Fibroblast of the conjunctiva (primary cell): ENCODE measurements around the gene KRT7.
"Not testable (repeated sequence)": the region's sequence is repeated elsewhere in the genome, so short reads cannot be mapped to it uniquely, and the experiment has no call there.

Source experiments
- DNase-seq: peaks from one replicate; pipeline ENCODE4 v3.0.0-alpha.2; 2010; ENCODE audit warnings: low read depth

The KRT7 gene

DNA sequence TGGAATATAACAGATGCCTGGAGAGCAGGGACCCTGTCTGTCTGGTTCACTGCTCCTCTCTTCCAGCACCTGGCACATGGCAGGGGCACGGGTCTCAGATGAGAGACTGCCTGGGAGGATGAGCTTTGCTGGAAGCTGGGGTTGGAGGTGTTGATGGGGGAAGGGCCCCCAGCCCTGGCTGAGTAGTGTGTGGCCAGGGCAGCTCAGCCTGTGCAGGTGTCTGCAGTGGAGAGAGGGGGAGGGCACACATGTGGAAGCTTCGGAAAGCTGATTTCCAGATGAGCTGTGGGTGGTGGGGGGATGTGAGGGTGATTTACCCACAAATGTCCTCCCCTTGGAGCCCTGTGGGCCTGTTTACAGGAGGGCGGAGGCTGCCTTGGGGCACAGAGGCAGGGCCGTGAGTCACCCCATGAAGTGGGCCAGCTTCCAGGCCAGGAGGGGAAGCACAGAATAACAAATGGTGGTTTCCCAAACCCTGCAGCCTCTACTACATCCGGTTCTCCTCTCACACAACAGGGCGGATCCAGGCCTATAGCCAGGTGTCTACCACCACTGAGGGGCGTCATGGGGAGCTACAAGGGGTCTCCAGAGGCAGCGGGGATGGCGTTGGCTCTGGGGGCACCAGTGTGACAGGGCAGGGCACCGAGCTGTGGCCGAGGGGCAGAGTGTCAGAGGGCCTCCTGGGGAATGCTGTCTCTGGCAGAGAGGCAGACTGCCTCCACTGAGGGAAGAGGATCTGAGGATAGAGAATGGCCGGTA is 11.0 kb downstream of the KRT7 start:
- DNase-seq: peak; percentile 81

DNA sequence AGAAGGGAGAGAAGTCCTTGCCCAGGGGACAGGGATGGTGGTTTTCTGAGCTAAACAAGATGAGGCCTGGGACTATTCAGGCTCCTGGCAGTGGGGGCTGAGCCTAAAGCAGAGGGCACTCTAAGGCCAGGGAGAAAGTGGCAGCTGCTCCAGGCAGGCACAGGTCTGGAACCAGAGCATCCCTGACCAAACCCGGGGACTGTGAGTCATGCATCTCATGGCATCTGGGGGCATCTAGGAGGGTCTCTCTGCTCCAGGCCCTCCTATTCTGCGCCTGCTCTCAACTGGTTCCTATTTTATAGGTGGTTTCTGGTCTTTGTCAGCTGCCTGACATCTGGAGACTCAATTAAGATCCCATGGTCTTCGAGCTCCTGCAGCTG is 11.6 kb downstream of the KRT7 start:
- no peak for DNase-seq

DNA sequence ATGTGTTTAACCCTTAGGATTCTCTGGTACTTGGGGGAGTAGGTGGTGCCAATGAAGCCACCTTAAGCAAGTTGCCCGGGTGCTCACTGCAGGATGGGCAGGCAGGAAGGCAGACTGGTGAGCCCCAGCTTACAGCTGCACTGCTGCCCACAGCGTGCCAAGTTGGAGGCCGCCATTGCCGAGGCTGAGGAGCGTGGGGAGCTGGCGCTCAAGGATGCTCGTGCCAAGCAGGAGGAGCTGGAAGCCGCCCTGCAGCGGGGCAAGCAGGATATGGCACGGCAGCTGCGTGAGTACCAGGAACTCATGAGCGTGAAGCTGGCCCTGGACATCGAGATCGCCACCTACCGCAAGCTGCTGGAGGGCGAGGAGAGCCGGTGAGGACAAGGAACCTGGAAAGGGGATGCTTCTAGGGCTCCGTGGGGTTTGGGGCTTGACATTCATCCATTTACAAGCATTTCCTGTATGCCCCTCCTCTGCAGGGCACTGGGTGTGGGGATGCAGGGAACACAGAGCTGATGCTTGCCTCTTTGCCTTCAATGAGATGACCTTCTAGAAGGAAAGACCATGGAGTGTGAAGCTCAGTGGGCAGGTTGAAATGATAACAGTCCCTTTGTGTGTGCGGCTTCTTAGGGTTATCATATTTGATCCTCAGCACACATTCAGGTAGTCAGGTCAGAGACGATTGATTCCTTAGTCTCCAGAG is 12.4 kb downstream of the KRT7 start:
- DNase-seq: no peak

DNA sequence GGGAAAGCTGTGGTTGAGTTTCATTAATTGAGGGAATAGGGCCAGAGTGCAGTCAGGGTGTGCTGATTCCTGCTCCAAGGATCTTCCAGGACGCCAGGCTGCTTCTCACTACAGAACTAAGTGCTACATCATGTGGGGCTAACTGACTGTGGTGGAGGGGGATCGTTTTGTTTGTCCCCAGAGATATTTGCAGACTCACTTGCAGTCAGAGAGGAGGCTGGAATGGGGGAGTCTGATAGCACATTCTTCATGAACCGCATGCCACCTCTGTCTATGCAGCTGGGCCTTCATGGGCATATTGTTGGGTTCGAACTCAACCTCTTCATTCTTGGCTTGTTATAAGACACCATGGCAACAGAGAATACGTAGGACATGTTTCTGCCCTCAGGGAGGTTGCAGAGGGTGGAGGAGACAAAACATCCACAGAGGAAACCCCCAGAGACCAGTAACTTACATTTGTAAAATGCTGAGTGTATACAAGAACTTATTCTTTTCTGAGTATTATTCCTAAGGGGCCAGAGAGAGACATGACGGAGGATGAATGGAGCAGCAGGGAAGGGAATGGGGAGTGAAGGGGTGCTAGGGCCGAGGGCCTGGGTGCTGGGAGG is 13.0 kb downstream of the KRT7 start:
- DNase-seq: no peak

DNA sequence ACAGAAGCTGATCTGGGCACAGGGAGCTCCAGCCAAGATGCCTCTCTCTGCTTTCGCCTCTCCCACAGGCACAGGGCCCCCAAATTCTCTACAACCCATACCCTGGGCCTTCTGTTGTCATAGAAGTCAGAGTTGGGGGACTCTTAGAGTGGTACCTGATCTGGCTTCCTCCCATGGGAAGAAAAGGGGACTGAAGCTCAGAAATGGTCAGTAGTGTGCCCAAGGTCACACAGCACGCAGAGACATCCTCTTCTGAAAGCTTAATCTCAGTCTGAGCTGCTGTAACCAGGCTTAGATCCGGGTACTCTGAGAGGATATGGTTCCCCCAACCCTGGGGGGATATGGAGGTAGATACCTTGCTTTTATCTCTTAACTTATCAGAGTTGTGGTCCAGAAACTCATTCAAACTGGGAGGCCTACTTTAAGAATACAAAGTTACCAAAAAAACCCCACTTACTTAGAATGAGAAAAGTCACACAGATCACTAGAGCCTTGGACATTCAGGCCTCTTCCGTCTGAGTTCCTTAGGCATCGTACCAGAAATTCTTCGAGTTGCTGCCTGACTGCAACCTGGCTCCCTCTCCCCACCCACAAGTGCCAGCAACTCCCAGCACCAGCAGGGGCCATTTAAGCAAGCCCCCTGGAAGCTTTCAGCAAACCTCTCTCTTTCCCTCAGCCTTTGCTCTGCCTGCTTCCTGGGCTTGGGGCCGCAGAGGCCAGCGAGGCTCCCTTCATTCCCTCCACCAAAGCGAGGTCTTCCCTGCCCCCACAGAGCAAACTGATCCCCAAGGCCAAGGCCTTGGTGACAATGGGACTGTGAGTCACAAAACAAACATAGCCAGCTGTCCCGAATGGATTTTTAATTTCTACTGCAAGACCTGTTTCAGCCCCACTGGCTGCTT is 13.9 kb downstream of the KRT7 start:
- no peak for DNase-seq

DNA sequence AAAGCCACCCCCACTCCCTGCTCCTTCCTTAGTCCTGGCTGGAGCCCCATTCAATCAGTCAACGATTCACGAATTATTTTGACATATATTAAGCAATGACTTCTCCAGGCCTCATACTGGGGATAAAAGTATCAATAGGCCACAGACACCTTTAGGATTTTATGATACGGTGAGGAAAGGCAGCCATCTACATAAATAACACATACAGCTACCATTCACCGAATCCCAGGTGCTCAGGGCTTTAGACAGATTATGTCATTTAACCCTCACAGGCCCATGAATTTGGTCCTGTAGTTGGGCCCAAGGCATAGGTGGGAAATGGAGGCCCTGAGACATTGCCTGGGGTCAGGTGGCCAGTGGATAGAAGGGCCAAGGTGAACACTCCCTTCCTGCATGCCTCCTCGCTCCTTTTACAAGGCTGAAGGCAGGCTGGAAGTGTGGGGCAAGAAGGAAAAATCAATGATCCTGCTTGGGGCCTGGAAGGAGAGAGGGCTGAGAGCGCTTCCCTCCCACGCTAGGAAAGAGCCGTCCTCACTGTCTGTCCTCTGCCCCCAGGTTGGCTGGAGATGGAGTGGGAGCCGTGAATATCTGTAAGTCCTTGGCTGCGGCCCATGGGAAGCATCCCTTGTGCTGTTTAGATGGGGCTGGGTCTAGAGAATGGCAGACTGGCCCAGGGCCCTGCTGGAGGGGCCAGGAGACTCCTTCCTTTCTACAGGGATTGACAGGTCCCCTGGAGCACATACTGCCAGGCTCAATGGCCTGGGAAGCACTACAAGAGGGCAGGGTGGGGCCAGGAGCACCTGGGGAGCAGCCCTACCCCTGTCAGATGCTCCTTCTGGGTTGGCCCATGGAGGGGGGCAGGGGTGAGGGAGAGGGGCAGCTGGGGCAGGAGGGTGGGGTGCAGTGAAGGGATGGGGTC is 14.8 kb downstream of the KRT7 start:
- no peak for DNase-seq

DNA sequence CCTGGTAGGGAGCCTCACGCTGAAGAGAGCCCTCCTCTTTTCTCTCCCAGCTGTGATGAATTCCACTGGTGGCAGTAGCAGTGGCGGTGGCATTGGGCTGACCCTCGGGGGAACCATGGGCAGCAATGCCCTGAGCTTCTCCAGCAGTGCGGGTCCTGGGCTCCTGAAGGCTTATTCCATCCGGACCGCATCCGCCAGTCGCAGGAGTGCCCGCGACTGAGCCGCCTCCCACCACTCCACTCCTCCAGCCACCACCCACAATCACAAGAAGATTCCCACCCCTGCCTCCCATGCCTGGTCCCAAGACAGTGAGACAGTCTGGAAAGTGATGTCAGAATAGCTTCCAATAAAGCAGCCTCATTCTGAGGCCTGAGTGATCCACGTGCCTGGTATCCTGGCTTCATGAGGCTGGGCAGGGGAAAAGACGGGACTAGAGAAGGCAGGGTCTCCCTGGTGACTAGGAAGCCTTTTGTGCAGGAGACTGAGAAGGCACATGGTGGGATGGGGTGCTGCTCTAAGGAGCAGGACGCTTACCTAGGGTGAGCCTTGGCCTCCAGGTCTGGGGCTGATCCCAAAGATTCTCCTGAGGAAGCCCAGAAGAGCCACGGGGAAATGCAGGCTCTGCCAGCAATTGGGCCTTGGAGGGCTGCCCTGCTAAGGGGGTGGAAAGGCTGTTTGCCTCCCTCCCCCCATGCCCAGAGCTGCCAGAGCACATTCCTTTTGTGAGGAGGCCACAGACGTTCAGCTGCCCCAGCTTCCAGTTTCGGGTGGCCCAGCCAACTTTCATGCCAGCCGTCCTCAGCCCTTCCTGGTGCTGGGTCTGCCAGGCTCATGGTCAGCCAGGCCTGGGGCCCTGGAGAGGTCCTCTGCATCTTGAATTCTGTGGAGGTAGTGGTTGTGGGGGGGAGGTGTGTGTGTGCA is 15.8 kb downstream of the KRT7 start:
- DNase-seq: no peak

DNA sequence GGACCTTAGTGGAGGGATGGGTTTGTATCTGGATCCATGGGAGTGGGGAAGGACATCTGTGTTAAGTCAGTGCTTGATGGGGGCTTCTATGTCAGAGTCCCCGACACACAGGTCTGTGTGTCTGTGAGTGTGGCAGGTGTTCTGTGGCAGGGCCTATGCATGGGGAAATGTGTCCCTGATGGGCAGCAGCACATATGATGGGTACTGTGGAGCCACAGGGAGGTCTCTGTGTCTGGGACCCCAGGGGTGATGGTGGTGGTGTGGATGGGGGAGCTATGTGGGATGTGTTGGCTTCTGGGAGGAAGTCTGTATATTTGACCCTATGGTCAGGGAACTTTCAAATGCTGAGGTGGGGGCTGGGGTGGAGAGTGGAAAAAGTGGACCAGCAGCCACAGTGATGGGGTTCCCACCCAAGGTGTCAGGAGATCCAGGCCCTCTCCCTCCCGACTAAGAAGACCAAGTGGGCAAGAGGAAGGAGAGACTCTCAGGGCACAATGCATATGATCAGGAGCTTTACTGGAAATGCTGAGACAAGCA is 16.5 kb downstream of the KRT7 start:
- no peak for DNase-seq

DNA sequence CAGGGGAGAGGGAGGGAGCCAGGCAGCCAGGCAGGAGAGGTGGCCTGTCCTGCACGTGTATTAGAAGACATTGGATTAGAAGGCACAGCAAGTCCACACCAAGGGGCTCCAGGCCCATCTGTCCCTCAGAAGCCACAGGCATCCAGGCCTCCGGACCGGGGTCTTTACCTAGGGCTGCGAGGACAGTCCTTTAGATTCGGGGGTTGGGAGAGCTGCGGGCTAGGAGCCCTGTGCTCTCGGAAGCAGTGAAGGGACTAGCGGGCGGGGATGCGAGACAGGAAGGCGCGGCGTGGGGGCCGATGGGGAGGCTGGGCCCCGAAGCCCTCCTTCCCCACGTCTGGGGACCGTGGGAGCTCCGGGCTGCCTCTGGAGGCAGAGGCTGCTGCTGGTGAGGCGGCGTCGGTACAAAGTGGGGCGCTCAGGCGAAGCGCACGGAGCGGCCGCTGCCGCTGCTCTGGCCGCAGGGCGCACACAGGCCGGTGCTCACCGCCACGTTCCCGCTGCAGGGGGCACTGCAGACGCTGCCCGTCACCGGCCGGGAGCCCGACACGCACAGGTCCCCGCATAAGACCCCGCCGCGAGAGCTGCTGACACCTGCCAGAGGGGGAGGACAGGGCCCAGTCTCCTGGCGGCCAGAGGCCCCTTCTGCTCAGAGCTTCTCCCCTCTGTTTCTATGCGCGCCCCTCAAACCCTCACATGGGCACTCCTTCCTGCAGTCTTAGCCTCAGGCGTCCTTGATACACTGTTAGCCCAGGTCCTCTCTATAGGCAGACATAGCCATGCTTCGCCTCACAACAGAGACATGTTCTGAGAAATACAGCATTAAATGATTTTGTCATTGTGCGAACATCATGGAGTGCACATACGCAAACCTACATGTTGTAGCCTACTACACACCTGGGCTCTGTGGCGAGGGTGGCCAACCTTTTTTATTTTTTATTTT is 17.3 kb downstream of the KRT7 start:
- DNase-seq: no peak

DNA sequence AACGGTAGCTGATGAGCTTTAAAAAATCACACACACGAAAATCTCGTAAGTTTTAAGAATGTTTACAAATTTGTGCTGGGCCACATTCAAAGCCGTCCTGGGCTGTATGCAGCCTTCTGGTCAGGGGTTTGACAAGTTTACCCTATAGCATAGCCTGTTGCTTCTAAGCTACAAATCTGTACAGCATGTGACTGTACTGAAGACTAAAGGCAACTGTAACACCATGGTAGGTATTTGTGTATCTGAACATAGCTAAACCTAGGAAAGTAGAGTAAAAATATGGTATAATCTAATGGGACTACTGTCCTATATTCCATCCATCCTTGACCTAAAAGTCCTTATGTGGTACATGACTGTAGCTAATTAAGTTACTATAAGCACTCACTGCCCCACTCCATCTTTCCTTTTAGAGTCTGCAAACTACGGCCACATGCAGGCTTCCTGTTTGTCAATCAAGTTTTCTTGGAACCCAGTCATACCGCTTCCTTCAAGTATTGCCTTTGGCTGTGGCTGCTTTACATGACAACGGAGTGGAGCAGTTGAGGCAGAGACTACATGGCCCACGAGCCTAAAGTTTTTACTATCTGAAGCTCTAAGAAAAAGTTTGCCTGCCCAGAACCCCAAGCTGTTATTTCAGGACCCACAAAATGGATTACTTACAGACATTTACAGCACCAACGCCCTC is 18.5 kb downstream of the KRT7 start:
- DNase-seq: no peak

DNA sequence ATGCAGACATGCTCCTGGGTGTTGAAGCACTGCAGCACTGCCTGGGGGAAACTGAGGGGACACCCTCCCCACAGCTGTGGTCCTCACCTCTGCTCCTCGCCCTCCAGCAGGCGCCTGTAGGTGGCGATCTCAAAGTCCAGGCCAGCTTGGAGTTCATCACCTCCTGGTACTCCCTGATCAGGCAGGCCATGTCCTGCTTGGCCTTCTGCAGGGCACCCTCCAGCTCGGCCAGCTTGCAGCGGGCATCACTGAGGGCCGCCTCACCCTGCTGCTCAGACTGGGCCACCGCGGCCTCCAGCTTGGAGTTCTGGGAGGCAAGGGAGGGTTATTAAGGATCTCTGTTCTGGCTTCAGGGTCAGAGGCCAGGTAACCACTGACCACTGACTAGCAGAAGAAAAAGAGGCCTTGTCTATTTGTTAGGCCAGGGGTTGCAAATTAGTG is 19.2 kb downstream of the KRT7 start:
- DNase-seq: not testable (repeated sequence)

DNA sequence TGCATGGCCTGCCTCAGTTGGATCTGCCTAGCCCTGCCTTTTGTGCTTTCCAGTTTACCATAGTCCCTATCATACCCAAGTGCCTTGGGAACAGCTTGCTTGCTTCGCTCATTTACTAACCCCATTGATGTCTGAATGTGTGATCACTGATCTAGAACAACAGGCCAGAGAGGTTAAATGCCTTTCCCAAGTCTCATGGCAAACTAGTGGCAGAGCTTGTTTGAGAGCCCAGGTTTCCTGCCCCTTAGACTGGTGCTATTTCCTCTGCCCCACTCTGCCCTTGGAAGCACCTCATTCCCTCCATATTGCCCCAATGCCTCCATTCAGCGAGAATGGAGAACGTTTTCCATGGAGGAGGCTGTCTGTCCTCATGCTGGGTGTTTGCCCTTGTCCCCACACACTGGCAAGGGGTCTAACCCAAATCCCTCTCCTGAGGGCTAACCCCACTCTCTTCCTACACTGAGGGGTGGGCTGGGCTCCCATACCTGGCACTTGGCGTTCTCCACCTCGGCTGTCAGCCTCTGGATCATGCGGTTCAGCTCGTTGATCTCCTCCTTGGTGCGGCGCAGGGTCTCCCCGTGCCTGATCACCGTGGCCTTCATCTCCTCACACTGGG is 19.8 kb downstream of the KRT7 start:
- no peak for DNase-seq

DNA sequence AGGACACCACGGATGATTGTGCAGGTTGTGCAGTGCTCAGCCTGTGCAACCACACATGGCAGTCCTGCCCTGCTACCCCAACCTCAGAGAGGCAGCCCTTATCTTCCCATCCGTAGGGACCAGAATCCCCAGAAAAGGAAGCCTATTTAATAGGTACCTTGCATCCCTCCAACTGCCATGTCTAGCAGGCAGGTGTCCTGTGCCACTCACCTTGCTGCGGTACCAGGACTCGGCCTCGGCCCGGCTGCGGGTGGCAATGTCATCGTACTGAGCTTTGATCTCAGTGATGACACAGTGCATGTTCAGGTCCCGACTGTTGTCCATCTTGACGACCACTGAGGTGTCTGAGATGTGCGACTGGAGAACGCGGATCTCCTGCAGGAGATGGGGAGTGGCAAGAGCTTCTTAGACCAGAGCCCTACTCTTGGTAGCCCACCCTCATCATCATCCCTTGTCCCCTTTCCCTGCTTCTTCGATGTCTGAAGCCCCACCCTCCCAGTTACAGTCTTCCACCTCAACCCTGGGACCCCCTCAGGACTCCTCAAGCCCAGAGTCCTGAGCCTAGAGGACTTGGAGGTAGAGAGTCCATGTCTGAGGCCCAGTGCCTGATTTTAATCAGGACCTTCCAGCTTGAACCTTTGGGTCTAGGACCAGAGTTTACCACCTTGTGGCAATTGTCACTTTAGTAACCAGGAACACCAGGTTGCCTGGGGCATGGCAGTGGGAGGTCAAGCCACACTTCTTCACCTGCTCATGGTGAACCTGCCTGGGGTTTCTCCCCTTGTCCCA is 20.5 kb downstream of the KRT7 start:
- no peak for DNase-seq

DNA sequence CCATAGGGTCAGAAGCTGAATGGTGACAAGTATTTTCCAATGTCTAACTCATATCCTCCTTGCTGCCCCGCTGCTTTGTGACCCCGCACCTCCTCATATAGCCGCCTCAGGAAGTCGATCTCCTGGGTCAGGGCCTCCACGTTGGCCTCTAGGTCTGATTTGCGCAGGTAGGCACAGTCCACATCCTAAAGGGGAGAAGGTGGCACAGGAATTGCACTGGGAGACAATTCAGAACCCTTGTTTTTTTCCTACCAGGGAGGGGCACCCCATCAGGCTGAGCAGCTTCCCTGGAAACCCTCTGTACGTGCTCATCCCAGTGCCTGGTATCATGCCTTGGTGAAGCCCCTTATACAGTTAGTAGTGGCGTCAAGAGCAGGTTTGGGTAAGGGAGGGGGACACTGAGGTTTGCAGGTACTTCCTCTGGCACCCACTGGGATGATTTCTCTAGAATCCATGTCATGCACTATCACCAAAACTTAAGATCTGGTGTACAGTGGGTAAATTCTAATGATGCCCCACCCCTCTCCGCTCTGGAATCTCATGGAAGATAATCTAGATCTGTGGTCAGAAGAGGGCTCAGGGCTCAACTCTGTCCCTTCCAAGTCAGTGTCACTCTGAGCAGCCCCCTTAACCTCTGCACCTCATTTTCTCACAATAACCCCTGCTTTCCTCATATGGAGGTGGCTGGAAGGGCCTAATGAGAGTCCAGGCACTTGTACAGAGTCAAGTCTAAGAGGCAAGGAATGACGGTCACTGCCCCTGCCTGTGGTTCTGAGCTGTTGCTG is 21.3 kb downstream of the KRT7 start:
- DNase-seq: no peak

DNA sequence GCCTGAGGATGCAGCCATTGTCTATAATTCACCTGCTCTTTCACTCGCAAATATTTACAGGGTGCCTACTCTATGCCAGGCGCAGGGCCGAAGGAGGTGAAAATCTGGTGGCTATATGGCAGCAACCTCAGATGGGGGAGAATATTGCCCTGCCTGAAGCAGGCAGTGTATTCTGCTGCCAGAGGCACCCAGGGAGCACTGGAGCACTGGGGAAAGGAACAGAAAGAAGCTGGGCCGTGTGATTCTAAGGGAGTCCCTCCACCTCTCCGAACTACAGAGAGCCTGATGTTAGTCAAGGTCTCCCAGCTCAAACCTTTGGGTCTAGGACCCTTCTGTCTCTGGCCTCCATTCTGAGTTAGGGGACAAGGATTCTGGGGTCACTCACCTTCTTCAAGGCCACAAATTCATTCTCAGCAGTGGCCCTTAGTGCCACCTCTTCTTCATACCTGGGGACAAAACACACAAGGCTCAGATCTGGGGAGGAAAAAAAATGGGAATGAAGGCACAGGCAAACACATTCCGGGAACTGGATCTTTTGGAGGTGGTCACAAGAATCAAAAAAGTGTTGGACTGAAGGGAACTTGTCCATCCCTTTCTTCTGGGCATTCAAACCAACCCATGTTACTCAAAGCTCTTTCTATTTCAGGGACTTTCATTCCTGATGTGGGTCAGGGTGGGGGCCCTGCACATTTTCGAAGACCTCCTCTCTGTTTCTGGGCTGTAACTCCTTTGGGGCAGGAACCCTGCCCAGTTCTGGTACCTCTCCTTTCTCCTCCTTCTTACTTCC is 22.1 kb downstream of the KRT7 start:
- DNase-seq: no peak
